HG02970 (cell line): ENCODE measurements around the gene TMEM176A.

Source experiments
- ATAC-seq: cut with Tn5 transposase; IDR thresholded peaks from one replicate; pipeline ENCODE4 v1.9.1; 2021; ENCODE audit warnings: mild to moderate bottlenecking, moderate library complexity, moderate number of reproducible peaks; ENCODE audit not compliant: unreplicated experiment, low FRiP score

Gene TMEM176A

GRCh38 chr7:150787321-150788281 lies 13.0 kb upstream of the TMEM176A start:
- no peak for ATAC-seq

DNA sequence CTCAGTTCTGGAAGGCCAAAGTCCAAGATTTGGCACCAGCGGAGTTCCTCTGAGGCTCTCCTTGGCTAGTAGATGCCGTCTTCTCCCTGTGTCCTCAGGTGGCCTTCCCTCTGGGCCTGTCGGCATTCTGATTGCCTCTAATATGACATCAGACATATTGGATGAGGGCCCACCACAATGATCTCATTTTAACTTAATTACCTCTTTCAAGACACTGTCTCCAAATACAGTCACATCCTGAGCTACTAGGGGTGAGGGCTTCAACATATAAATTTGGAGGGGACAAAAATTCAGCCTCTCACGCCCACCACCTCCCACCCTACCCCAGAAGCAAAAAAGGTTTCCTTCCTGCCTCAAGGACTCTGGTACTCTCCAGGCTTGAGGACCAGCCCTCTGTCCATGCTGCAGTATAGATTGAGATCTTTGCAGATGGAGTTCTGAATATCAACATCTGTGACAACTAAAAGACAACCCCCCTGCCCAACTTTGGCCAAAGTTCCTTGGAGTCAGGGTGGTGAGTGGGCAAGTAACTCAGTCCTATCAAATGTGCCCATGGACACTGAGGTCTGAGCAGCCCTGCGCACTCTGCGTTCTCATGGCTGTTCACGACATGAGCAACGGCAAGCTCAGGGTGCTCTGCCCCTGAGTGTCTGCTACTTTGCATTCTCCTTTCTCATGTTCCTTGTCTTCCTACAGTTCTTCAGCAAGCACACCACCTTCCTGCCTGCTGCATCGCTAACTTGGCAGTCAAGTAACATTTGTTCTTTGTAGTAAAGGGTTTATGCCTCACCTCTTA lies 11.9 kb upstream of the TMEM176A start:
- no peak for ATAC-seq

- no peak for ATAC-seq
Measured at GRCh38 chr7:150790416-150791075, 10.0 kb upstream of the TMEM176A start.

GRCh38 chr7:150791304-150791703 lies 9.3 kb upstream of the TMEM176A start:
- no peak for ATAC-seq

GRCh38 chr7:150791746-150792452 lies 8.7 kb upstream of the TMEM176A start:
- ATAC-seq, result no peak

DNA sequence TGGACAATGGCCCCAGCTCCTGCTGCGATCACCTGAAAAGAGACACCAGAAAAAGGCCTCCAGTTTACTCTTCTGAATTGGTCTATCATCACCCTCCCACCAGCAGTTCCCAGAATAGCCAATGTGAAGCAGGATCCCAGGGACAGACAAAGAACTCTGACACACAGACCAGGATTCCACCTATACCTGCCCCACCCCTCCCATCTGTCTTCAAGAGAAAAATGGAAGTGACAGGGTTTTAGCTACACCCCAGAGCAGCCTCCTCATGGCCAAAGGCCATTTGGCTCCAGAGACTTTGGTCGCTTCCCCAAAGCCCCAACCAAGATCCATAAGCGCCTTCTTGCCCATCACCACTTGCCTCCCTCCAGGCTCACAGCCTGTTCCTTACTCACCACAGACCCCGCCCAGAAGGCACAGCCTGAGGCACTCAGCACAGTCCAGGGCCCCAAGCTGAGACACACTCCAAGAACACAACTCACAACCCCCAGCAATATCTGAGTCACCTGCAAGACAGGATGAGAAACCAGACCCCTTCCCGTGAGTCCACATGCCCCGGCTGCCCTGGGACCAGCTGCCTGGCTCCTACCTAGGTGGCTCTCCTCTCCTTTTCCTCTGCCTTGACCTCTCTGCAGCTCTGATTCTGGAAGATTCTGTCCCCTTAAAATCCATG lies 6.9 kb upstream of the TMEM176A start:
- ATAC-seq, result no peak

DNA sequence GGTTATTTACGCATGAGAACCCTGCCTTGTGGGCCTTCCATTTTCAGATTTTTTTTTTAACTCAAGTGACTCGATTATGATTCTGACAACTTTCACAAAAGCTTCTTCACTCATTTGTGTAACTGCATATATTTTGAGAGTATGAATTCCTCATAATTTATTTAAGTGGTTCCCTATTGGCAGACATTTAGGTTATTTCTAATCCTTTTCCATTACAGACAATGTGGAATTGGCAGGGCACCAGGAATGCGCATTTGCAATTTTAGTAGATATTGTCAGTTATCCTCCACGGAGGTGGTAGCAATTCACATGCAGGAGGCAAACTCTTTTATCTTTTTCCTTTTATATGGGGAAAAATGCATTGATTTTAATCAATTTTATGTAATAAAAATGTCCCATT lies 2.9 kb upstream of the TMEM176A start:
- no peak for ATAC-seq

DNA sequence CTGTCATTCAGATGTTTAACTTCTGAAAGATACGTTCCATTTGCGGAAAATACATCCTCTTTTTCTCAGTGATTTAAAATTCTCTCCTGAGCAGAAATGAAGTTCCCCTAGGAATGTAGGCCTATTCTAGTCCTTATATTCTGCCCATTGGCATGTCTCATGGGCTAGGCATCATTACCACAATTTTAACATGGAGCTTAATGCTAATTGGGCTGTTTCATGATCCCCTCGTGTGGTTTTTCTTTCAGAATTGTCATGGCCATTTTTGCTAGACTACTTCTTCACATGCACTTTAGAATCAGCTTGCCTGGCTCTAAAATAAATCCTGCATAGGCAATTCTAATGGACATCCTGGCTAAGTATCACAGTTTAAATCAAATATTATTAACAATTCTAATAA lies 1.4 kb upstream of the TMEM176A start:
- no peak for ATAC-seq

- ATAC-seq, result no peak
Measured at GRCh38 chr7:150799741-150800580, 608 bp upstream of the TMEM176A start, which contains the start of gene TMEM176B. Gene TMEM176B (minus strand): TSS chr7:150800364. CDS start chr7:150796569, 3,795 bp downstream.

DNA sequence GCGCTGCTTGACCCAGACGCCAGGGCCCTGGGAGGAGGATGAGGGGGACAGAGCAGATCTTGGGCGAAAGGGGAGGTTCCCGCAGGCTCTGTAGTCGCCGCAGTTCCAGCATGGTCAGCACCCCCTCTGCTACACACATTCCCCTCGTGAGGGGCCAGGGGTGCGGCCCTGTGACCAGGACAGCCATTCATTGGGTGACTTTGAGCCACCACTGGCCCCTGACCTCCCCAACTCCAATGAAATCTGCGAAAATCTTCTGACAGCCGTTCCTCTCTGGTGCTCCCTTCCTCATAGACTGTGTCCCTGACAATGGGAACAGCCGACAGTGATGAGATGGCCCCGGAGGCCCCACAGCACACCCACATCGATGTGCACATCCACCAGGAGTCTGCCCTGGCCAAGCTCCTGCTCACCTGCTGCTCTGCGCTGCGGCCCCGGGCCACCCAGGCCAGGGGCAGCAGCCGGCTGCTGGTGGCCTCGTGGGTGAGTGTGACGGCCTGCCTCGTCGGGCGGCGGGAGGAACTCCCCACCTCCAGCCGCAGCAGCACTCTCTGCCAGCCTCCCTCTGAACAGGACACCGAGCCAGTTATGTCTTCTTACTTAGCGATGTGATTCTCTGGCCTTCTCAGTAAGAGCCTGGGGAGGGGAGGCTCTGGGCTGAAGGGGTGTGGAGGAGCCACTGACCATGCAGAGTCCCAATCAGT lies 825 bp downstream of the TMEM176A start:
- ATAC-seq, result no peak

DNA sequence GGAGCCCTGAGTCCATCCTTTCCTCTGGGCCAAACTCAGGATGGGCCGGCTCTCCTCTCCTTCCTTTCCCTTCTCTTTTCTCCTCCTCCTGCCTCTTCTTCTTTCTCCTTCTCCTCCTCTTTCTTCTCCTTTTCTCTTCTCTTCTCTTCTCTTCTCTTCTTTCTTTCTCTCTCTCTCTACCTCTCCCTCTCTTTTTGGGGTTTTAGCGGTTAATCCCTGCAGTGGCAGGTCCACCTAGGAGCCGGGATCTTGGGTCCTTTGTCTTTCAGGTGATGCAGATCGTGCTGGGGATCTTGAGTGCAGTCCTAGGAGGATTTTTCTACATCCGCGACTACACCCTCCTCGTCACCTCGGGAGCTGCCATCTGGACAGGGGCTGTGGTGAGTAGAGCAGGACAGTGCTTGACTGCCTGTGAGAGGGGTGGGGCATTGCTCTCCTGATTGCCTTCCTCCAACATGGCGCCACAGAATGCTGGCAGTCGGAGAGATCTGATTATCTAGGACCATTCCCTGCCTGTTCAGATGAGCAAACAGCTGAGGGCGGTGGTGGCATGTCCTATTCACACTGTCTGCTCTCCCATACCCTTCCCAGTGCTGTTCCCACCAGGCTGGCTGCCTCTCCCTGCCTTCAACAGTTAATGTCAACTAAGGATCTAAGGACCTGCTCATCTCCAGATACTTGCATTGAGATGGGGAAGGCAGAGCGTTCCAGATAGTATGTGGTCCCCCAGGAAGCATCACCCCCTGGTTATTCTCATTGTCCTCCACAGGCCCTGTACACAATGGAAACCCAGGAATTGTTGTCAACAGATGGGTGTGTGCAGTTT lies 1.6 kb downstream of the TMEM176A start:
- no peak for ATAC-seq

DNA sequence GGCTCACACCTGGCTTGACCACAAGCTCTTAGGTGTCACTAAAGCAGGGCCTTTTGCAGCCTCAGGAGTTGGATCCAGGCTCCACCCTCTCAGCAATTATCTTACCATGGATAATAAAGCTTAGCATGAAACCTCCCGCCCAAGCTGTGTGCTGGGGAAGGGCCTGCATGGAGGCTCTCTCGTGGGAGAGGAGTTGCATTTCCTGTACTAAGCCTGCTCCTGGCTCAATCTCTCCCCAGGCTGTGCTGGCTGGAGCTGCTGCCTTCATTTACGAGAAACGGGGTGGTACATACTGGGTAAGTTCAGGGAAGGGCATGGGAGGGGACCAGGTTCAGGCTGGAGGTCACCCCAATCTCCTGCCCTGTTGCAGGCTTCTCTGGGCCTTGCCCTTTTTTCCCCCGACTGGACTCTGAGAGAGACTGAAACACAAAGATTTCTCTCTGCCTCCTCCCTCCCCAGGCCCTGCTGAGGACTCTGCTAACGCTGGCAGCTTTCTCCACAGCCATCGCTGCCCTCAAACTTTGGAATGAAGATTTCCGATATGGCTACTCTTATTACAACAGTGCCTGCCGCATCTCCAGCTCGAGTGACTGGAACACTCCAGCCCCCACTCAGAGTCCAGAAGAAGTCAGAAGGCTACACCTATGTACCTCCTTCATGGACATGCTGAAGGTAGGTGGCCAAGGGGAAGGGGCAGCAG lies 2.7 kb downstream of the TMEM176A start:
- no peak for ATAC-seq

DNA sequence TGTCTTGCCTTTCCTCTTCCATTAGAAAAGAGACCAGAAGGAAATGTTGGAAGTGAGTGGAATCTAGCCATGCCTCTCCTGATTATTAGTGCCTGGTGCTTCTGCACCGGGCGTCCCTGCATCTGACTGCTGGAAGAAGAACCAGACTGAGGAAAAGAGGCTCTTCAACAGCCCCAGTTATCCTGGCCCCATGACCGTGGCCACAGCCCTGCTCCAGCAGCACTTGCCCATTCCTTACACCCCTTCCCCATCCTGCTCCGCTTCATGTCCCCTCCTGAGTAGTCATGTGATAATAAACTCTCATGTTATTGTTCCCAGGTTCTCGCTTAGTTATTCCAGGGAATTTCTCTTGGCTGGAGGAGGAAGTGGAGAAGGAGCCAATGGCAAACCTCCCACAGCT lies 4.2 kb downstream of the TMEM176A start:
- no peak for ATAC-seq

DNA sequence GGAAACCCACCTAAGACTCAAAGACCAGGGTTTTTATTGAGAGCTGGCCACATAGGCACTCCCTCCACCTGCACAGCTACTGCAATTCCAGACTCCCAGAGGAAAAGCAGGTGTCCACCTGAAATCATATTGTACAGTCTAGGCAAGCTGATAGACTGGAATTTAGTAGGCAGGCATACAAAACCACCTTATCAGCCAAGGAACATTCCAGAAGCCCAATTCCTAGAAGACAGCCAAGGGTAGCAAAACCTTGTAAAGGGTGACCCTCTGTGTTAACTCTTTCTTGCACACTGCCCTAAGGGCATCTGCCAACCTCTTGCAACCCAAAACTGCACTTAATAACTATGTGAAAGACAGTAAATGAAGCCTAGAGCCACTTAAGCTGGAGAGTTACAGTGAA lies 5.3 kb downstream of the TMEM176A start:
- no peak for ATAC-seq

DNA sequence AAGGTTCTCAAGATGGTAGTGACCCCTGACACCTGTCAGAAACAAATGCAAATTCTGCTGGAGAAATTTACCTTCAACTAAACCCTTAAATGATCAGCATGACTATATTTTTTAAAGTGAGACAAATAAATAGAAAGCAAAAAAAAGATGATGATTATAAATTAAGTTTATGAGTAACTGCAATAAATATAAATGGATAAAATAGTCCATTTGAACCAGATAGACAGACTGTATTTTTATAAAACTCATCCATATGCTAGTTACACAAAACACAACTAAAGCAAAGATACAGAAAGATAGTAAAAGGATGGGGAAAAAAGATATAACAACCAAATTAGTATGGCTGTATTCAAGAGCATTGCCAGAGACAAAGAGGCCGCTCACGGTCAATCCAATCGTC lies 5.9 kb downstream of the TMEM176A start:
- ATAC-seq, result no peak

GRCh38 chr7:150806863-150807262 lies 6.3 kb downstream of the TMEM176A start:
- ATAC-seq, result no peak
